GM12878 (cell line): ENCODE data around the gene NTSR1. TPM values are rescaled to one million over a fixed set of nuclear protein-coding genes. Genes with fewer than 3 reads are reported as not detected.

Source experiments
- ATAC-seq: fragments of 200-7000 bp; cut with Tn5 transposase; 3 replicates; pipeline ENCODE4 v1.9.1; 2020; ENCODE audit warnings: mild to moderate bottlenecking, moderate library complexity
- BruUV-seq: library from RNA; stranded (reverse); fragments of 400-500 nt; replicated peaks from 2 replicates; lab custom pipeline; 2021; lab: Mats Ljungman, UMichigan
- CTCF ChIA-PET: fragments of 300-600 bp; sonication (Branson Sonifier 250); formaldehyde crosslinking; extraction: SDS; loops from one replicate; lab custom pipeline; 2021; ENCODE audit warnings: inconsistent platforms; lab: Yijun Ruan, JAX
- POLR2A ChIA-PET: fragments of 350-600 bp; formaldehyde crosslinking; extraction: SDS; loops from one replicate; lab custom pipeline; 2021; ENCODE audit warnings: inconsistent platforms; lab: Charles Lee
- RAD21 ChIA-PET: fragments of 300-600 bp; sonication (Branson Sonifier 250); formaldehyde crosslinking; loops from one replicate; lab custom pipeline; 2023; ENCODE audit warnings: antibody characterized with exemption; ENCODE audit not compliant: unreplicated experiment; lab: Charles Lee
- SMC1A ChIA-PET: fragments of 300-600 bp; sonication (Branson Sonifier 250); formaldehyde crosslinking; loops from one replicate; lab custom pipeline; 2023; ENCODE audit not compliant: unreplicated experiment, uncharacterized antibody; lab: Charles Lee
- DNase-seq: peaks from one replicate; pipeline ENCODE4 v3.0.0-alpha.2; 2011; ENCODE audit warnings: low read depth, low spot score
- FAIRE-seq: peaks from 3 replicates; lab custom pipeline; 2011; peaks lifted over from hg19 to GRCh38; lab: Jason Lieb, UNC
- H2AFZ ChIP-seq: 2 replicates; pipeline ENCODE4 v1.6.0; 2011; ENCODE audit warnings: low read depth, low read length, control low read depth; ENCODE audit not compliant: control insufficient read depth
- H3K27ac ChIP-seq: 2 replicates; pipeline ENCODE4 v1.5.1; 2011; ENCODE audit warnings: control low read depth; ENCODE audit not compliant: control insufficient read depth, insufficient read depth
- H3K27me3 ChIP-seq, 2 experiments: replicated peaks in 1 of 2; 2 replicates each; pipeline versions ENCODE4 v1.6.0 to v1.6.1; 2011; ENCODE audit warnings: low read length in 1 of 2; ENCODE audit not compliant: control insufficient read depth in 2 of 2, insufficient read depth in 2 of 2
- H3K36me3 ChIP-seq, 2 experiments: 2 replicates each; pipeline ENCODE4 v1.5.1; 2011; ENCODE audit warnings: low read length in 1 of 2; ENCODE audit not compliant: control insufficient read depth in 2 of 2, insufficient read depth in 2 of 2
- H3K4me1 ChIP-seq: 2 replicates; pipeline ENCODE4 v1.6.1; 2011; ENCODE audit warnings: mild to moderate bottlenecking, low read length, moderate library complexity, mixed read lengths; ENCODE audit not compliant: control insufficient read depth, insufficient read depth
- H3K4me2 ChIP-seq: 2 replicates; pipeline ENCODE4 v1.6.0; 2011; ENCODE audit warnings: control low read depth; ENCODE audit not compliant: control insufficient read depth, insufficient read depth
- H3K4me3 ChIP-seq: fragments of 200-600 bp; sonication (generic); 2 replicates; pipeline ENCODE4 v1.5.1; 2016
- H3K79me2 ChIP-seq: 2 replicates; pipeline ENCODE4 v1.6.0; 2011; ENCODE audit warnings: low read length; ENCODE audit not compliant: control insufficient read depth, insufficient read depth
- H3K9ac ChIP-seq: 2 replicates; pipeline ENCODE4 v1.8.0; 2011; ENCODE audit warnings: low read length, control low read depth, mixed read lengths; ENCODE audit not compliant: control insufficient read depth, insufficient read depth
- H3K9me3 ChIP-seq: replicated peaks from 3 replicates; pipeline ENCODE4 v1.5.1; 2011; ENCODE audit warnings: mild to moderate bottlenecking, low read length; ENCODE audit not compliant: control insufficient read depth, insufficient read depth
- H4K20me1 ChIP-seq: 2 replicates; pipeline ENCODE4 v1.6.0; 2011; ENCODE audit not compliant: control insufficient read depth, insufficient read depth
- EP300 ChIP-seq, 2 experiments: fragments of 150-350 bp in 1 of 2; IDR thresholded peaks; 2 replicates each; pipeline ENCODE4 v1.6.1; 2011 to 2012; ENCODE audit warnings: low read depth in 2 of 2, low read length in 2 of 2, borderline replicate concordance in 1 of 2, improper control_type of control experiment in 1 of 2, inconsistent platforms in 1 of 2; ENCODE audit not compliant: control insufficient read depth in 1 of 2
- GABPA ChIP-seq: IDR thresholded peaks from 2 replicates; pipeline ENCODE4 v1.6.1; 2014; ENCODE audit warnings: antibody characterized with exemption, low read depth, mild to moderate bottlenecking, inconsistent platforms
- HDAC2 ChIP-seq: fragments of 200-600 bp; sonication (generic); IDR thresholded peaks from 2 replicates; pipeline ENCODE4 v1.6.1; 2017
- MEF2A ChIP-seq: IDR thresholded peaks from 2 replicates; pipeline ENCODE4 v1.6.1; 2011; ENCODE audit warnings: low read depth, mild to moderate bottlenecking, low read length, moderate library complexity; ENCODE audit not compliant: insufficient read depth
- MXI1 ChIP-seq: fragments of 150-350 bp; IDR thresholded peaks from 2 replicates; pipeline ENCODE4 v1.6.1; 2011; ENCODE audit warnings: low read depth, mild to moderate bottlenecking, inconsistent platforms, low read length, improper control_type of control experiment
- MYC ChIP-seq: IDR thresholded peaks from 2 replicates; pipeline ENCODE4 v1.6.1; 2011; ENCODE audit warnings: mild to moderate bottlenecking, low read length, moderate library complexity, inconsistent platforms; ENCODE audit not compliant: insufficient read depth, insufficient replicate concordance, insufficient read length, severe bottlenecking
- NBN ChIP-seq: fragments of 450-650 bp; IDR thresholded peaks from 2 replicates; pipeline ENCODE4 v1.6.1; 2016
- TARDBP ChIP-seq: IDR thresholded peaks from 2 replicates; pipeline ENCODE4 v1.6.1; 2016; ENCODE audit warnings: borderline replicate concordance
- ZZZ3 ChIP-seq: IDR thresholded peaks from 2 replicates; pipeline ENCODE4 v1.6.1; 2011; ENCODE audit warnings: low read depth; ENCODE audit not compliant: control insufficient read depth, insufficient read length
- WGBS: methylation state at CpG from one replicate; pipeline ENCODE4 v1.1.6; 2016; ENCODE audit warnings: low lambda C conversion rate; ENCODE audit not compliant: insufficient replicate concordance, insufficient coverage; ENCODE audit errors: missing lambda C conversion rate; 5-methylcytosine and 5-hydroxymethylcytosine counted together
- in situ Hi-C: fragments of 300-500 bp; cut with MboI; formaldehyde crosslinking; loops from 9 replicates; pipeline ENCODE4 v1.14.3; 2018; ENCODE audit warnings: mixed read lengths
- intact Hi-C: fragments of 100-400 bp; cut with micrococcal nuclease; formaldehyde crosslinking; loops from one replicate; pipeline ENCODE4 v1.14.2; 2022; ENCODE audit not compliant: unreplicated experiment
- polyA plus RNA-seq, 11 experiments: library from polyadenylated mRNA; depleted of rRNA in 4 of 11; unstranded in 6 of 11; stranded (reverse) in 5 of 11; fragments of >200 nt; fragmentation: Nextera tagmentation in 4 of 11; fragmentation: Illumina TruSeq in 1 of 11; extraction: Ambion mirVana in 4 of 11; extraction: Trizol in 1 of 11; gene quantifications; 1 replicate in 1 of 11; 2 replicates in 10 of 11; pipeline versions ENCODE4 v1.2.1 to v1.2.3, GENCODE V29; 2011 to 2016; ENCODE audit warnings: inconsistent platforms in 2 of 11, missing spikeins in 2 of 11, low read depth in 1 of 11
- total RNA-seq, 4 experiments: library from RNA; depleted of rRNA in 3 of 4; stranded (reverse); fragments of >200 nt in 3 of 4; fragmentation: Illumina TruSeq in 1 of 4; extraction: Trizol in 1 of 4; gene quantifications; 2 replicates each; pipeline versions ENCODE4 v1.2.1 to v1.2.3, GENCODE V29; 2013 to 2021

Gene NTSR1
- total and polyA plus RNA-seq, 10 of the 15 experiments (the other 5 are each of a cell fraction or from before 2014, with no cell fraction given): not detected

DNA sequence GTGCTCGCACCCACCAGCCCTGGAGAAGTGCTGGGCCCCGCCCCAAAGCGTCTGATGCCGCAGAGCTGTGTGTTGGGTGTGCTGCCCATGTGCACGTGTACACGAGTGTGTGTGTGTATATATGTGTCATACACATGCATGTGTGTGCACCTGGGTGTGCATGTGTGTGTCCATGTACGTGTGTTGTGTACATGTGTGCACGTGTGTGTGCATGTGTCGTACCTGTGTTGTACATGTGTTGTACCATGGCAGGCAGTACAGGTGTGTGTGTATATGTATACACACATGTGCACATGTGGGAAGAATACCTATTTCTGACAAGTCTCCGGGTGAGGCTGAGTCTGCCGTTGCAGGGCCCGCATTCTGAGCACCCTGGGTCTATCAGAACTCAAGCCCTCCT is 81.4 kb downstream of the NTSR1 start:
- in situ Hi-C loops: loop anchor here (5.0 to 10.0 kb wide), 3 partner anchors 135 to 288 kb away; no protein-coding TSS in a partner anchor
- no peak for FAIRE-seq
- DNase-seq: no peak

More for the DNA sequence above, 81.4 kb downstream of the NTSR1 start:
- ChIA-PET RAD21 (interaction anchor here (0.5 to 1.3 kb wide), 4 partner anchors 122 to 201 kb away, joined by 3 to 4 read pairs (median 4); no protein-coding TSS in a partner anchor), POLR2A (no interaction called here), SMC1A (interaction anchor here (1.3 to 2.0 kb wide), 2 partner anchors 289 to 488 kb away, joined by 3 to 5 read pairs; partner anchors contain the start of gene ADRM1), CTCF (interaction anchor here (0.9 to 2.1 kb wide), 6 partner anchors 19 to 173 kb away, joined by 3 to 8 read pairs (median 4); no protein-coding TSS in a partner anchor)
- intact Hi-C loops: loop anchor here (2.0 to 5.0 kb wide), 3 partner anchors 289 to 488 kb away; partner anchors contain the start of genes ADRM1 and CABLES2
- H3K4me2 ChIP-seq: no peak overlapping the region
- no peak for ATAC-seq
- H3K79me2 ChIP-seq: no peaks in the 10 kb centered on the region
- no peaks in the 10 kb centered on the region; the same call in 2 of the 3 replicates for H3K9me3 ChIP-seq
- no peak overlapping the region for H3K4me3 ChIP-seq
- no TSS peak for BruUV-seq
- WGBS: 72% methylated on average over 12 of the region's 12 CpGs
- no peak overlapping the region for H3K27ac ChIP-seq
- TF ChIP-seq EP300 (IDR thresholded peaks at IDR 0.05; ENCODE audit: borderline replicate concordance in 1 of 2, control insufficient read depth in 1 of 2, low read depth in 2 of 2, low read length in 2 of 2) (no peak), ZZZ3 (no peak), NBN (no peak), MXI1 (no peak), GABPA (no peak), HDAC2 (no peak), MEF2A (no peak), MYC (no peak), TARDBP (no peak)
- H3K9ac ChIP-seq: no peak overlapping the region
- peaks cover 2 to 4% of the 10 kb centered on the region in 2 experiments; a peak in 2 of 4 replicates for H3K27me3 ChIP-seq
- H3K4me1 ChIP-seq: peaks cover 14% of the 10 kb centered on the region
- no peak overlapping the region for H2AFZ ChIP-seq
- H3K36me3 ChIP-seq: no peaks in the 10 kb centered on the region; a peak in 1 of 4 replicates
- H4K20me1 ChIP-seq: no peaks in the 10 kb centered on the region
